ENCODE data around the gene ADAM12. TPM values are rescaled to one million over a fixed set of nuclear protein-coding genes. Genes with fewer than 3 reads are reported as not detected.
"Not testable (repeated sequence)": the region's sequence is repeated elsewhere in the genome, so short reads cannot be mapped to it uniquely, and the experiment has no call there.

Gene ADAM12
- total RNA-seq, 2 donors from 2014 or later: 0.71 to 1.2 TPM

DNA sequence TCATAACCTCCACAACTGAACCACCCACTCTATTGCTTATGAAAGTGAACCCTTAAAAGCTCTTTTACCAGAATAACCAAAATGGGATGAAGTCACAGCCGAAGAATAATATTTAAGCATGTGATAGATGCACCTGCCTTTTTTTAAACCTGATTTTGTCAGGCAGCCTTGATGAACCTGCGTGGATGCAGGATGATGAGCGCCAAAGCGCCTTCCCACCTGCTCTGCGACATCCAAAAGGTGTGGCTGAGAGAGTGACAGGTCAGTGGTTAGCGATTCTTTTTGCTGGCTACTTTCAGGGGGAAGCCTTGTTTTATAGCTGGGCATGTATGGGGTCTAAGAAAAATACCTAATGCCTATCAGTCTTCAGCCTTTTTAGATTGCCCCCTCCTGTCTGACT, 334.1 kb downstream of the ADAM12 start:
- Histone ChIP-seq H3K27ac (no peak overlapping the region), H3K4me3 (no peak overlapping the region), H3K36me3 (no peaks in the 10 kb centered on the region), H3K4me1 (peaks cover 0 to 7% of the 10 kb centered on the region in 2 donors), H3K27me3 (no peaks in the 10 kb centered on the region), H3K9me3 (no peaks in the 10 kb centered on the region)
- DNase-seq (ENCODE audit: low spot score): no peak
- TF ChIP-seq, protein P1, sequence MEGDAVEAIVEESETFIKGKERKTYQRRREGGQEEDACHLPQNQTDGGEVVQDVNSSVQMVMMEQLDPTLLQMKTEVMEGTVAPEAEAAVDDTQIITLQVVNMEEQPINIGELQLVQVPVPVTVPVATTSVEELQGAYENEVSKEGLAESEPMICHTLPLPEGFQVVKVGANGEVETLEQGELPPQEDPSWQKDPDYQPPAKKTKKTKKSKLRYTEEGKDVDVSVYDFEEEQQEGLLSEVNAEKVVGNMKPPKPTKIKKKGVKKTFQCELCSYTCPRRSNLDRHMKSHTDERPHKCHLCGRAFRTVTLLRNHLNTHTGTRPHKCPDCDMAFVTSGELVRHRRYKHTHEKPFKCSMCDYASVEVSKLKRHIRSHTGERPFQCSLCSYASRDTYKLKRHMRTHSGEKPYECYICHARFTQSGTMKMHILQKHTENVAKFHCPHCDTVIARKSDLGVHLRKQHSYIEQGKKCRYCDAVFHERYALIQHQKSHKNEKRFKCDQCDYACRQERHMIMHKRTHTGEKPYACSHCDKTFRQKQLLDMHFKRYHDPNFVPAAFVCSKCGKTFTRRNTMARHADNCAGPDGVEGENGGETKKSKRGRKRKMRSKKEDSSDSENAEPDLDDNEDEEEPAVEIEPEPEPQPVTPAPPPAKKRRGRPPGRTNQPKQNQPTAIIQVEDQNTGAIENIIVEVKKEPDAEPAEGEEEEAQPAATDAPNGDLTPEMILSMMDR (IDR thresholded peaks at IDR 0.05): no peak

- Histone ChIP-seq H3K36me3 (no peaks in the 10 kb centered on the region), H3K4me1 (peaks cover 0 to 6% of the 10 kb centered on the region in 2 donors), H3K27ac (no peak overlapping the region), H3K9me3 (no peaks in the 10 kb centered on the region), H3K4me3 (no peak overlapping the region), H3K27me3 (no peaks in the 10 kb centered on the region)
- no peak for DNase-seq (ENCODE audit: low spot score)
- TF ChIP-seq, protein P1 (IDR thresholded peaks at IDR 0.05): no peak
These were observed 336.1 kb downstream of the ADAM12 start for GRCh38 chr10:126052171-126052570.

- H3K27me3 ChIP-seq: no peaks in the 10 kb centered on the region
- H3K4me3 ChIP-seq: no peak overlapping the region
- H3K4me1 ChIP-seq: peaks cover 0 to 6% of the 10 kb centered on the region in 2 donors
- no peaks in the 10 kb centered on the region for H3K9me3 ChIP-seq
- no peak overlapping the region for H3K27ac ChIP-seq
- no peaks in the 10 kb centered on the region for H3K36me3 ChIP-seq
- TF ChIP-seq, protein P1 (IDR thresholded peaks at IDR 0.05): no peak
- no peak for DNase-seq (ENCODE audit: low spot score)
These were observed 338.2 kb downstream of the ADAM12 start for GRCh38 chr10:126049759-126050700.

DNA sequence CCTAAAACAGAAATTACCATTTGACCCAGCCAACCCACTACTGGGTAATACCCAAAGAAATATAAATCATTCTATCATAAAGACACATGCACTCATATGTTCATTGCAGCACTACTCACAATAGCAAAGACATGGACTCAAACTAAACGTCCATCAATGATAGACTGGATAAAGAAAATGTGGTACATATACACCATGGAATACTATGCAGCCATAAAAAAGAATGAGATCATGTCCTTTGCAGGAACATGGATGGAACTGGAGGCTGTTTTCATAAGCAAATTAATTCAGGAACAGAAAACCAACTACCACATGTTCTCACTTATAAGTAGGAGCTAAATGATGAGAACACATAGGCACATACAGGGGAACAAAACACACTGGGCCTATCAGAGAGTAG, 340.5 kb downstream of the ADAM12 start:
- not testable (repeated sequence) for DNase-seq (ENCODE audit: low spot score)

GRCh38 chr10:126046831-126047230, 341.4 kb downstream of the ADAM12 start:
- no peak overlapping the region for H3K4me3 ChIP-seq
- H3K27me3 ChIP-seq: no peaks in the 10 kb centered on the region
- H3K27ac ChIP-seq: no peak overlapping the region
- no peaks in the 10 kb centered on the region for H3K9me3 ChIP-seq
- TF ChIP-seq, protein P1 (IDR thresholded peaks at IDR 0.05): no peak
- H3K36me3 ChIP-seq: no peaks in the 10 kb centered on the region
- no peak for DNase-seq (ENCODE audit: low spot score)
- H3K4me1 ChIP-seq: peaks cover 0 to 22% of the 10 kb centered on the region in 2 donors

More for the DNA sequence above, 340.5 kb downstream of the ADAM12 start:
- not testable (repeated sequence) for H3K27me3 ChIP-seq, H3K27ac ChIP-seq, H3K36me3 ChIP-seq, H3K4me3 ChIP-seq, H3K9me3 ChIP-seq
- peaks cover 0 to 15% of the 10 kb centered on the region in 2 donors for H3K4me1 ChIP-seq

DNA sequence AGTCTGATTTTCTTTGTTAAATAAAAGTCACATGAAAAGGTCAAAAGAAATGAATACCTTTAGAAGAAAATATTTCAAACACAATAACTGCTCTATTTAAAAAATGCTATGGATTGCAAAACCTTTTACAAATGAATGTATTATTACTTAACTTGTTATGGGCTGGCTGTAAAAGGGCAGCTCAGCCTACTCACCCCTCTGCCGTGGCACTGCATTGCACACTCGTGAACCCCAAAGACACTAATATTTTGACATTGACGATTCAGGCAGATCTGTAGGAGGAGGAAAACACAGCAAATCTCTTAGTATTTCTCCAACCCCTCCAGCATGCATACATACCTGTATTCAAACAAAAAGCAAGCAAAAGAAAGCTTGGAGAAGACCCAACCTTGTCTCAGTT, 342.4 kb downstream of the ADAM12 start:
- H3K9me3 ChIP-seq: no peaks in the 10 kb centered on the region
- no peak overlapping the region for H3K4me3 ChIP-seq
- peaks cover 0 to 31% of the 10 kb centered on the region in 2 donors for H3K4me1 ChIP-seq
- TF ChIP-seq, protein P1 (IDR thresholded peaks at IDR 0.05): no peak
- no peaks in the 10 kb centered on the region for H3K36me3 ChIP-seq
- no peaks in the 10 kb centered on the region for H3K27me3 ChIP-seq
- DNase-seq (ENCODE audit: low spot score): no peak
- H3K27ac ChIP-seq: no peak overlapping the region
